Measurements from ENCODE around the gene CDK5. TPM values are rescaled to one million over a fixed set of nuclear protein-coding genes. Genes with fewer than 3 reads are reported as not detected.

The CDK5 gene
- total RNA-seq, 1 donor from 2014 or later = 47.9 TPM

- Histone ChIP-seq H3K9me3 (ENCODE audit: insufficient read depth, low read depth, low read length) (no peaks in the 10 kb centered on the region), H2AFZ (ENCODE audit: low read depth, low read length) (no peak overlapping the region), H4K20me1 (ENCODE audit: insufficient read depth, low read length) (no peaks in the 10 kb centered on the region), H3K27me3 (ENCODE audit: insufficient read depth, low read length) (no peaks in the 10 kb centered on the region), H3K4me1 (ENCODE audit: insufficient read depth, low read length) (peaks cover 21% of the 10 kb centered on the region), H3K9ac (ENCODE audit: low read length) (peak overlapping the region; percentile 78), H3K4me3 (ENCODE audit: insufficient read depth, low read depth, low read length) (no peak overlapping the region), H3K36me3 (ENCODE audit: insufficient read depth, low read length) (peaks cover 5% of the 10 kb centered on the region), H3K27ac (ENCODE audit: low read depth, low read length) (peak overlapping the region; percentile 91), H3K79me2 (ENCODE audit: insufficient read depth, low read length) (no peaks in the 10 kb centered on the region), H3K4me2 (ENCODE audit: low read length) (peak overlapping the region; percentile 73)
- peak overlapping the region; percentile 98 for H3K27ac Mint-ChIP-seq (ENCODE audit: unreplicated experiment)
- H3K4me3 Mint-ChIP-seq (ENCODE audit: unreplicated experiment) = peak overlapping the region; percentile 50
- FAIRE-seq (peak; percentile 47), DNase-seq (ENCODE audit: low read depth) (peak; percentile 92)
- peaks cover 30% of the 10 kb centered on the region for H3K4me1 Mint-ChIP-seq (ENCODE audit: low read depth, unreplicated experiment)
- peaks cover 8% of the 10 kb centered on the region for H3K36me3 Mint-ChIP-seq (ENCODE audit: low read depth, unreplicated experiment)
- no peaks in the 10 kb centered on the region for H3K27me3 Mint-ChIP-seq (ENCODE audit: low read depth, unreplicated experiment)
- TF ChIP-seq, protein P1, sequence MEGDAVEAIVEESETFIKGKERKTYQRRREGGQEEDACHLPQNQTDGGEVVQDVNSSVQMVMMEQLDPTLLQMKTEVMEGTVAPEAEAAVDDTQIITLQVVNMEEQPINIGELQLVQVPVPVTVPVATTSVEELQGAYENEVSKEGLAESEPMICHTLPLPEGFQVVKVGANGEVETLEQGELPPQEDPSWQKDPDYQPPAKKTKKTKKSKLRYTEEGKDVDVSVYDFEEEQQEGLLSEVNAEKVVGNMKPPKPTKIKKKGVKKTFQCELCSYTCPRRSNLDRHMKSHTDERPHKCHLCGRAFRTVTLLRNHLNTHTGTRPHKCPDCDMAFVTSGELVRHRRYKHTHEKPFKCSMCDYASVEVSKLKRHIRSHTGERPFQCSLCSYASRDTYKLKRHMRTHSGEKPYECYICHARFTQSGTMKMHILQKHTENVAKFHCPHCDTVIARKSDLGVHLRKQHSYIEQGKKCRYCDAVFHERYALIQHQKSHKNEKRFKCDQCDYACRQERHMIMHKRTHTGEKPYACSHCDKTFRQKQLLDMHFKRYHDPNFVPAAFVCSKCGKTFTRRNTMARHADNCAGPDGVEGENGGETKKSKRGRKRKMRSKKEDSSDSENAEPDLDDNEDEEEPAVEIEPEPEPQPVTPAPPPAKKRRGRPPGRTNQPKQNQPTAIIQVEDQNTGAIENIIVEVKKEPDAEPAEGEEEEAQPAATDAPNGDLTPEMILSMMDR (IDR thresholded peaks at IDR 0.05; ENCODE audit: insufficient read depth, low read depth, low read length) = no peak
- TF ChIP-seq EZH2 (IDR thresholded peaks at IDR 0.05; ENCODE audit: insufficient read depth, low read length) = no peak
- H3K9me3 Mint-ChIP-seq (ENCODE audit: unreplicated experiment) = no peaks in the 10 kb centered on the region
Measured at GRCh38 chr7:151038951-151039849, 18.5 kb downstream of the CDK5 start.

DNA sequence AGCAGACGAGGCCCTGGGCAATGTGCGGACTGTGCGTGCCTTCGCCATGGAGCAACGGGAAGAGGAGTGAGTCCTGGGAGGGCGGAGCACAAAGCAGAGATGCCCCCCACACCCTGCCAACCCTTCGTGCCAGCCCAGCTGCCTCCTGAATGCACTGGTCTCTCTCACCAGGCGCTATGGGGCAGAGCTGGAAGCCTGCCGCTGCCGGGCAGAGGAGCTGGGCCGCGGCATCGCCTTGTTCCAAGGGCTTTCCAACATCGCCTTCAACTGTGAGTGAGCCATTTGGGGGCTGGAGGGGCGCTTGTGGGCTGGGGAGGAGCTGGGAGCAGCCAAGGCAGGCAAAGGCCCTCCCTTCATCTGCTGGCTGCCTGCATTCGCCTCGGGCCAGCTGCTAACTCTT is 21.8 kb downstream of the CDK5 start:
- FAIRE-seq (no peak), DNase-seq (ENCODE audit: low read depth) (no peak)
- no peaks in the 10 kb centered on the region for H3K9me3 Mint-ChIP-seq (ENCODE audit: unreplicated experiment)
- H3K4me1 ChIP-seq (ENCODE audit: insufficient read depth, low read length) = peaks cover 21% of the 10 kb centered on the region
- peaks cover 23% of the 10 kb centered on the region for H3K4me1 Mint-ChIP-seq (ENCODE audit: low read depth, unreplicated experiment)
- no peak overlapping the region for H3K4me2 ChIP-seq (ENCODE audit: low read length)
- no peaks in the 10 kb centered on the region for H3K9me3 ChIP-seq (ENCODE audit: insufficient read depth, low read depth, low read length)
- no peak overlapping the region for H3K4me3 ChIP-seq (ENCODE audit: insufficient read depth, low read depth, low read length)
- H2AFZ ChIP-seq (ENCODE audit: low read depth, low read length) = no peak overlapping the region
- H3K9ac ChIP-seq (ENCODE audit: low read length) = no peak overlapping the region
- H3K4me3 Mint-ChIP-seq (ENCODE audit: unreplicated experiment) = no peak overlapping the region
- no peaks in the 10 kb centered on the region for H3K27me3 Mint-ChIP-seq (ENCODE audit: low read depth, unreplicated experiment)
- H3K36me3 Mint-ChIP-seq (ENCODE audit: low read depth, unreplicated experiment) = peaks cover 11% of the 10 kb centered on the region
- TF ChIP-seq EZH2 (IDR thresholded peaks at IDR 0.05; ENCODE audit: insufficient read depth, low read length) = no peak
- TF ChIP-seq, protein P1 (IDR thresholded peaks at IDR 0.05; ENCODE audit: insufficient read depth, low read depth, low read length) = no peak
- H3K27me3 ChIP-seq (ENCODE audit: insufficient read depth, low read length) = no peaks in the 10 kb centered on the region
- peaks cover 5% of the 10 kb centered on the region for H3K36me3 ChIP-seq (ENCODE audit: insufficient read depth, low read length)
- H3K27ac Mint-ChIP-seq (ENCODE audit: unreplicated experiment) = no peak overlapping the region
- no peak overlapping the region for H3K27ac ChIP-seq (ENCODE audit: low read depth, low read length)
- H3K79me2 ChIP-seq (ENCODE audit: insufficient read depth, low read length) = peaks cover under 1% of the 10 kb centered on the region
- no peaks in the 10 kb centered on the region for H4K20me1 ChIP-seq (ENCODE audit: insufficient read depth, low read length)
